Cardiac fibroblast (primary cell): ENCODE measurements around the gene GPATCH2L.
A peak's percentile ranks its signal among the peaks of the same experiment; 100 is the strongest.

ENCODE experiments used
- DNase-seq, 2 donors: peaks; one replicate each; pipeline versions ENCODE4 v3.0.0 to v3.0.0-alpha.2; 2010; ENCODE audit warnings: low read depth in 2 of 2
- H3K4me3 ChIP-seq, 2 donors: replicated peaks in 1 of 2; 1 replicate in 1 of 2; 2 replicates in 1 of 2; pipeline ENCODE4 v1.5.1; 2011; ENCODE audit warnings: low read depth in 2 of 2, low read length in 2 of 2, mild to moderate bottlenecking in 2 of 2, moderate library complexity in 1 of 2
- TF ChIP-seq, protein P1 (sequence below): IDR thresholded peaks from one replicate; pipeline ENCODE4 v1.5.1; 2011; ENCODE audit warnings: low read depth, mild to moderate bottlenecking, low read length, inconsistent platforms

The GPATCH2L gene

DNA sequence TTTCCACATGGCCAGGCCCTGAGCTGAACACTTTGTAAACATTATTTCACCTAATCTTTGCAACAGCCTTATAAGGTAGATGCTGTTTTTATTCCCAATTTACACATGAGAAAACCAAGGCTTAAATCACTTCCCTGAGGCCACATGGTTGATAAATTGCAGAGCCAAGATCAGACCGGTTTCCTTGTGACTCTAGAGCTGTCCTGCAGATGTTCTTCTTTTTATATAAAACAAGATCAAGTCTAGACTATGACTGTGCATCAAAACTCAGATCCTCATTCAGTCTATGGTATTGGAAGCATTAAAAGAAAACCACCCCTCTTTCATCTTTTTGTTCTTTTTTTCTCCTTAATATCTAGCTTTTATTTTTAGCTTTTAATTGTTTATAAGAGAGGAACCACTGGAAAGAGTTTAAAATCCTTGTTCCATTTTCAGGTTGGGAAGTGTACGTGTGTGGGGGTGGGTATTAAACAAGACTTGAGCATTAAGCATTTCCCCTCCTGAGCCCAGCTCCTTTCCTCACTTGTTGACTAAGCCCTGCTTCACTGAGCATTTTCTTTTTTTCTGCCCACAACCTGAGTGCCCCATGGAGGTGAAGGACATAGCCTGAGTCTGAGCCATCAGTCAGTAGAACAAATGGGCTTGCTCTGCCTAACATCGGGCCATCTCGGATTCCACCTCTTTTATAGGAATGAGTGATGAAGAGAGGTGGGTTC is 45.4 kb downstream of the GPATCH2L start:
- DNase-seq = no peak
- H3K4me3 ChIP-seq = no peak overlapping the region
- TF ChIP-seq, protein P1, sequence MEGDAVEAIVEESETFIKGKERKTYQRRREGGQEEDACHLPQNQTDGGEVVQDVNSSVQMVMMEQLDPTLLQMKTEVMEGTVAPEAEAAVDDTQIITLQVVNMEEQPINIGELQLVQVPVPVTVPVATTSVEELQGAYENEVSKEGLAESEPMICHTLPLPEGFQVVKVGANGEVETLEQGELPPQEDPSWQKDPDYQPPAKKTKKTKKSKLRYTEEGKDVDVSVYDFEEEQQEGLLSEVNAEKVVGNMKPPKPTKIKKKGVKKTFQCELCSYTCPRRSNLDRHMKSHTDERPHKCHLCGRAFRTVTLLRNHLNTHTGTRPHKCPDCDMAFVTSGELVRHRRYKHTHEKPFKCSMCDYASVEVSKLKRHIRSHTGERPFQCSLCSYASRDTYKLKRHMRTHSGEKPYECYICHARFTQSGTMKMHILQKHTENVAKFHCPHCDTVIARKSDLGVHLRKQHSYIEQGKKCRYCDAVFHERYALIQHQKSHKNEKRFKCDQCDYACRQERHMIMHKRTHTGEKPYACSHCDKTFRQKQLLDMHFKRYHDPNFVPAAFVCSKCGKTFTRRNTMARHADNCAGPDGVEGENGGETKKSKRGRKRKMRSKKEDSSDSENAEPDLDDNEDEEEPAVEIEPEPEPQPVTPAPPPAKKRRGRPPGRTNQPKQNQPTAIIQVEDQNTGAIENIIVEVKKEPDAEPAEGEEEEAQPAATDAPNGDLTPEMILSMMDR = no peak

DNA sequence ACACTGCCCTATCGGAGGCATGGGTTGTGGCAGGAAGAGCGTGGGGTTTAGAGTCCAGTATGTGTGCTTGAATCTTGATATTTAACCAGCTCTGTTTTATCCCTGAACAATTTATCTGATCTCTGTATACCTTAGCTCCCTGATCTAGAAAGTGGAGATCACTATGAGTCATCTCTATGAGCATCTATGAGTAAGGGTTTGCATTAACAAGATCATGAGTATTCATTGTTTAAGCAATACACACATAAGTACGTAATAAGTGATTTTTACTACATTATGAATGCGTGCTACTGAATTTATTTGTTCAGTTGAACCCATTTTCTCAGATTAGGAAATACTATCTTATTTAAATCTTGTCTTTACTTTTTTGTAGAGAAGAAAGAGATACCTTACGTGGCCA is 49.4 kb downstream of the GPATCH2L start:
- no peak overlapping the region for H3K4me3 ChIP-seq
- peak; percentile 16 to 85 for DNase-seq
- TF ChIP-seq, protein P1 = no peak

DNA sequence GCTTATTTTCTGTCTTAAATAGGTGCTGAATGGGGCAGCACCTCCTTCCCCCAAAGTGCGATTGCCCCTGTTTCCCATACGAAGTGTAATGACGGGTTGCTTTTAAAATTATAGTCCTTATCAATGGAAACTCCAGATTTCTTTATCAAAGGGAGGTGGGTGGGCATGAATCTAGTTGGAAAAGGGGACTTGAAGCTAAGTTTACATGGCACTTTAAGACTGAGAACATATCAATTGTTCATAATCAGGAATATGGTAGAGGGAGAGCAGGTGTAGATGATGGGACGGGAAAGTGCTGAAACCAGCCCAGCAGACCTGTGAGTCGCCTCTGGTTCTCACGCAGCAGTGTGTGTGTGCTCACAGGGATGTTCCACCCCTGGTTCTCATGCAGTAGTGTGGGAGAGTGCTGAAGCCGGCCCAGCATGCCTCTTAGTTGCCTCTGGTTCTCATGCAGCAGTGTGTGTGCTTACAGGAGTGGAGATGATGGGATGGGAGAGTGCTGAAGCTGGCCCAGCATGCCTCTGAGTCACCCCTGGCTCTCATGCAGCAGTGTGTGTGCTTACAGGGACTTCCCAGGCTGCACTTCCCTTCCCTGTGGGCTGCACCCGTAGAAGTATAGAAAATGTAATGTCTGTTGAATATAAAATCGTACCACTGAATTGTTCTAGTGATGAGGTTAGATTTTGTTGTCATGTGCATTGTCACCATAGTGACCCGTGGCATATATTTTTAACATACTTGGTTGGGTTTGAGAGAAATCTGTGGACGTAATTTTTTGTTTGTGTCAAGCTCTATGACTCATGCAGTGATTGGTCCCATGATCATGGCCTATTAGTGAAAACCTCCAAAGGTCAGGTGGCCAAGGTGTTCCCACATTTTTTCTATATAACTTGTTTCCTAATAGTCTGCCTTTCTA is 51.6 kb downstream of the GPATCH2L start:
- DNase-seq = peak; percentile 77 to 94
- TF ChIP-seq, protein P1 = no peak
- H3K4me3 ChIP-seq = no peak overlapping the region

DNA sequence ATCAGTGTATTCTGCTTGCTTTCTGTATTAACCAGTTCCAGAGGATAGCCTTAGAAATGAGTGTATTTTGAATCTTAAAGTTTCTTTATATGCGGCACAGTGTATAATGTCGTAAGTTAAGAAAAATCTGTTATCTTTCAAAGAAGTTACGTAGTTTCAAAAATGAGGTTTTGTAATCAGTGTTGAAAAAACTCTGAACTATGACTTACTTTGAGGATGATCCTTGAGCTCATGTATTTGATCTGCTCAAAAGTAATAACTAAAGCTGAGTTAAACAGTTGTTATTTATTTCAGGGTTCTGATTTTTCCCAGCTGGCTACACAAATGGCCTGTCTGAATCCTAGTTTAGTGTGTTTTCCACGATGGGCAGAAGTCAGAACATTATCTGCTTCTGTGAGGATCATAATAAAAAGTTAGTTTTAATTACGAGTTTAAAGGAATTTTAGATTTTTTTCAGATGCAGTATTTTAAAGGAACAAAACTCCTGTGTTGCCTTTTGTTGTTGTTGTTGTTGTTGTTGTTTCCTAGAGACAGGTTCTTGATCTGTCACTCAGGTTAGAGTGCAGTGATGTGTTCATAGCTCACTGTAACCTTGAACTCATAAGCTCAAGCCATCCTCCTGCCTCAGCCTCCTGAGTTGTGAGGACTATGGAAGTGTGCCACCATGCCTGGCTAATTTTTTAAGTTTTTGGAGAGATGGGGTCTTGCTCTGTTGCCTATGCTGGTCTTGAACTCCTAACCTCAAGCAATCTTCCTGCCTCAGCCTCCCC is 52.9 kb downstream of the GPATCH2L start:
- TF ChIP-seq, protein P1 = no peak
- no peak for DNase-seq
- H3K4me3 ChIP-seq = no peak overlapping the region

DNA sequence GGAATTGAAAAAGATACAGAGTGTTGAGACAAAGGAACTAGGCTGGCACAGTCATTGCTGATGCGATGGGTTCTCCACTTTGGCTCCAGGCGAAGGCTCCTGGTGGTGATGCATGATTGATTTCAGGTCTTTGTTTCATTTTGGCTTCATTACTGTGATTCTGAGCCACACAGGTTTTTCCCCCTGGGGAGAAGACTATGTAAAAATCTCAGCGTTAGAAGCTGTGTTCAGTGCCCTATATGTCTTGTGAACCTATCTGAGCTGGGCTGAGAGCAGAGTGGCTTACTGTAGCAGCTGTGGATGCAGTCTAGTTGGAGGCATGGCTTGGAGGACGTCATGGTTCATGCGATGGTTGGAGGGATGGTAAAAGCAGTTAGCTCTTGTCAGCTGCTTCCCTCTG is 54.0 kb downstream of the GPATCH2L start:
- no peak overlapping the region for H3K4me3 ChIP-seq
- TF ChIP-seq, protein P1 = no peak
- no peak for DNase-seq

DNA sequence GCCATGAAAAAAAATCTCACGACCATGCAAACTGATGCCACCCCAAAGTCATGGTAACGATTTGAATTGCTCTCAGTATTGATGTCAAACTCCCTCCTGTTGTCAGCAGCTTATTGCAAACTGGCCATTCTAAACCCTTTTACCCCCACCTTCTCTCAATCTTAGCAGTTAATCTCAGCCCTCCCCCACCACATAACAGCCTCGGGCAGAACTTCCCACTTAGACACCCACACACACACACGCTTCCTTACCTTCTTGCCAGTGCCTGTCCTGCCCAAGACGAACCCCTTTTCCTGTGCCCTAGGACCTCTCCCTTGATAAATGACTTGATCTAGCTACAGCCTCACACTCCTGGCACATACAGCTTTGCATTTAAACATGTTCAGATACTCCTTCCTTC is 56.6 kb downstream of the GPATCH2L start:
- no peak for DNase-seq
- TF ChIP-seq, protein P1 = no peak
- no peak overlapping the region for H3K4me3 ChIP-seq
